ENCODE data around the gene LRRC74B.

The LRRC74B gene

GRCh38 chr22:21101877-21102638 lies 56.3 kb downstream of the LRRC74B start:
- no peak overlapping the region for H3K4me3 ChIP-seq (ENCODE audit: low read depth, low read length)

GRCh38 chr22:21102659-21103267 lies 57.0 kb downstream of the LRRC74B start:
- no peak overlapping the region for H3K4me3 ChIP-seq (ENCODE audit: low read depth, low read length)

GRCh38 chr22:21103633-21104032 lies 57.9 kb downstream of the LRRC74B start:
- H3K4me3 ChIP-seq (ENCODE audit: low read depth, low read length), result no peak overlapping the region

GRCh38 chr22:21104126-21104691 lies 58.5 kb downstream of the LRRC74B start:
- H3K4me3 ChIP-seq (ENCODE audit: low read depth, low read length), result no peak overlapping the region

- no peak overlapping the region for H3K4me3 ChIP-seq (ENCODE audit: low read depth, low read length)
Observed at GRCh38 chr22:21105294-21105693, 59.5 kb downstream of the LRRC74B start.

- no peak overlapping the region for H3K4me3 ChIP-seq (ENCODE audit: low read depth, low read length)
Observed at GRCh38 chr22:21106000-21106399, 60.3 kb downstream of the LRRC74B start.

- H3K4me3 ChIP-seq (ENCODE audit: low read depth, low read length), result no peak overlapping the region
Observed at GRCh38 chr22:21108379-21109115, 62.8 kb downstream of the LRRC74B start.

All from iPS-11a (cell line).